WTC11 (cell line): ENCODE data around the gene TNNT1. TPM values are rescaled to one million over a fixed set of nuclear protein-coding genes. Genes with fewer than 3 reads are reported as not detected.

Source experiments
- ATAC-seq: fragments of 200-7000 bp; cut with Tn5 transposase; 2 replicates; pipeline ENCODE4 v1.10.0; 2021; ENCODE audit warnings: mild to moderate bottlenecking, moderate library complexity
- CTCF ChIA-PET: fragments of 300-600 bp; sonication (Branson Sonifier 250); formaldehyde crosslinking; loops from one replicate; lab custom pipeline; 2021; ENCODE audit warnings: antibody characterized with exemption; lab: Charles Lee
- POLR2A ChIA-PET: fragments of 350-600 bp; sonication (Branson Sonifier 250); formaldehyde crosslinking; loops from one replicate; lab custom pipeline; 2021; ENCODE audit warnings: antibody characterized with exemption; lab: Charles Lee
- DNase-seq: peaks from one replicate; pipeline ENCODE4 v3.0.0; 2021; ENCODE audit warnings: low spot score
- H3K27ac Mint-ChIP-seq: 2 replicates; pipeline ENCODE4 v1.8.0; 2021; ENCODE audit warnings: mixed read lengths
- H3K27me3 Mint-ChIP-seq: 2 replicates; pipeline ENCODE4 v1.8.0; 2021; ENCODE audit warnings: low read depth, mild to moderate bottlenecking, moderate library complexity, mixed read lengths
- H3K36me3 Mint-ChIP-seq: 2 replicates; pipeline ENCODE4 v1.8.0; 2021; ENCODE audit warnings: mixed read lengths
- H3K4me1 Mint-ChIP-seq: 2 replicates; pipeline ENCODE4 v1.8.0; 2022; ENCODE audit warnings: mixed read lengths
- H3K4me3 Mint-ChIP-seq: 2 replicates; pipeline ENCODE4 v1.8.0; 2021; ENCODE audit warnings: mild to moderate bottlenecking, moderate library complexity, mixed read lengths
- H3K9me3 Mint-ChIP-seq: 2 replicates; pipeline ENCODE4 v1.8.0; 2021; ENCODE audit warnings: mixed read lengths
- AR ChIP-seq: fragments of 250-450 bp; sonication (Bioruptor Pico); IDR thresholded peaks from 2 replicates; pipeline ENCODE4 v1.9.0; 2021; ENCODE audit warnings: mild to moderate bottlenecking
- ETV6 ChIP-seq: sonication (generic); formaldehyde crosslinking; IDR thresholded peaks from 2 replicates; pipeline ENCODE4 v1.8.1; 2022; ENCODE audit warnings: mild to moderate bottlenecking, missing genetic modification reagents
- MAX ChIP-seq: sonication (generic); formaldehyde crosslinking; IDR thresholded peaks from 2 replicates; pipeline ENCODE4 v1.8.0; 2022; ENCODE audit warnings: mild to moderate bottlenecking, missing genetic modification reagents
- NR3C1 ChIP-seq: sonication (generic); formaldehyde crosslinking; conservative IDR thresholded peaks from 2 replicates; pipeline ENCODE4 v1.8.1; 2023; ENCODE audit warnings: low read depth, mild to moderate bottlenecking, missing genetic modification reagents
- ZNF396 ChIP-seq: fragments of 250-450 bp; sonication (Bioruptor Pico); IDR thresholded peaks from 2 replicates; pipeline ENCODE4 v1.8.0; 2021; ENCODE audit warnings: mild to moderate bottlenecking, moderate library complexity, borderline replicate concordance
- ZNF425 ChIP-seq: fragments of 250-450 bp; sonication (Bioruptor Pico); conservative IDR thresholded peaks from 2 replicates; pipeline ENCODE4 v1.9.0; 2021; ENCODE audit warnings: mild to moderate bottlenecking
- total RNA-seq: library from RNA; stranded (reverse); gene quantifications from 3 replicates; pipeline ENCODE4 v1.2.3, GENCODE V29; 2021
- TF ChIP-seq, protein P1 (sequence below): sonication (generic); formaldehyde crosslinking; IDR thresholded peaks from 2 replicates; pipeline ENCODE4 v1.8.1; 2023; ENCODE audit warnings: mild to moderate bottlenecking, missing genetic modification reagents, moderate library complexity
- TF ChIP-seq, protein P2 (sequence below): fragments of 250-450 bp; sonication (Bioruptor Pico); IDR thresholded peaks from 2 replicates; pipeline ENCODE4 v1.9.0; 2021; ENCODE audit warnings: mild to moderate bottlenecking, borderline replicate concordance
- TF ChIP-seq, protein P3 (sequence below): fragments of 250-450 bp; sonication (Bioruptor Pico); IDR thresholded peaks from 2 replicates; pipeline ENCODE4 v2.1.2; 2022; ENCODE audit warnings: mild to moderate bottlenecking, moderate library complexity

The TNNT1 gene
- total RNA-seq, 1 experiment from 2014 or later: 50.6 TPM

GRCh38 chr19:55174425-55175116, 25.6 kb upstream of the TNNT1 start:
- peaks cover 25% of the 10 kb centered on the region for H3K4me1 Mint-ChIP-seq
- ChIA-PET POLR2A (interaction anchor here (0.9 to 1.4 kb wide), 2 partner anchors 84 to 233 kb away, joined by 3 to 7 read pairs; partner anchors contain the start of genes PPP6R1 and UBE2S), CTCF (interaction anchor here (1.2 to 3.6 kb wide), 6 partner anchors 9 to 106 kb away, joined by 3 to 23 read pairs (median 12); partner anchors contain the start of gene DNAAF3)
- DNase-seq (no peak), ATAC-seq (no peak)
- TF ChIP-seq NR3C1 (CRISPR knock-in tag) (no peak), ZNF425 (CRISPR knock-in tag) (no peak), MAX (no peak), AR (CRISPR knock-in tag) (no peak), ETV6 (no peak), ZNF396 (CRISPR knock-in tag) (no peak)
- TF ChIP-seq, protein P1, sequence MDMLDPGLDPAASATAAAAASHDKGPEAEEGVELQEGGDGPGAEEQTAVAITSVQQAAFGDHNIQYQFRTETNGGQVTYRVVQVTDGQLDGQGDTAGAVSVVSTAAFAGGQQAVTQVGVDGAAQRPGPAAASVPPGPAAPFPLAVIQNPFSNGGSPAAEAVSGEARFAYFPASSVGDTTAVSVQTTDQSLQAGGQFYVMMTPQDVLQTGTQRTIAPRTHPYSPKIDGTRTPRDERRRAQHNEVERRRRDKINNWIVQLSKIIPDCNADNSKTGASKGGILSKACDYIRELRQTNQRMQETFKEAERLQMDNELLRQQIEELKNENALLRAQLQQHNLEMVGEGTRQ: no peak
- TF ChIP-seq, protein P2, sequence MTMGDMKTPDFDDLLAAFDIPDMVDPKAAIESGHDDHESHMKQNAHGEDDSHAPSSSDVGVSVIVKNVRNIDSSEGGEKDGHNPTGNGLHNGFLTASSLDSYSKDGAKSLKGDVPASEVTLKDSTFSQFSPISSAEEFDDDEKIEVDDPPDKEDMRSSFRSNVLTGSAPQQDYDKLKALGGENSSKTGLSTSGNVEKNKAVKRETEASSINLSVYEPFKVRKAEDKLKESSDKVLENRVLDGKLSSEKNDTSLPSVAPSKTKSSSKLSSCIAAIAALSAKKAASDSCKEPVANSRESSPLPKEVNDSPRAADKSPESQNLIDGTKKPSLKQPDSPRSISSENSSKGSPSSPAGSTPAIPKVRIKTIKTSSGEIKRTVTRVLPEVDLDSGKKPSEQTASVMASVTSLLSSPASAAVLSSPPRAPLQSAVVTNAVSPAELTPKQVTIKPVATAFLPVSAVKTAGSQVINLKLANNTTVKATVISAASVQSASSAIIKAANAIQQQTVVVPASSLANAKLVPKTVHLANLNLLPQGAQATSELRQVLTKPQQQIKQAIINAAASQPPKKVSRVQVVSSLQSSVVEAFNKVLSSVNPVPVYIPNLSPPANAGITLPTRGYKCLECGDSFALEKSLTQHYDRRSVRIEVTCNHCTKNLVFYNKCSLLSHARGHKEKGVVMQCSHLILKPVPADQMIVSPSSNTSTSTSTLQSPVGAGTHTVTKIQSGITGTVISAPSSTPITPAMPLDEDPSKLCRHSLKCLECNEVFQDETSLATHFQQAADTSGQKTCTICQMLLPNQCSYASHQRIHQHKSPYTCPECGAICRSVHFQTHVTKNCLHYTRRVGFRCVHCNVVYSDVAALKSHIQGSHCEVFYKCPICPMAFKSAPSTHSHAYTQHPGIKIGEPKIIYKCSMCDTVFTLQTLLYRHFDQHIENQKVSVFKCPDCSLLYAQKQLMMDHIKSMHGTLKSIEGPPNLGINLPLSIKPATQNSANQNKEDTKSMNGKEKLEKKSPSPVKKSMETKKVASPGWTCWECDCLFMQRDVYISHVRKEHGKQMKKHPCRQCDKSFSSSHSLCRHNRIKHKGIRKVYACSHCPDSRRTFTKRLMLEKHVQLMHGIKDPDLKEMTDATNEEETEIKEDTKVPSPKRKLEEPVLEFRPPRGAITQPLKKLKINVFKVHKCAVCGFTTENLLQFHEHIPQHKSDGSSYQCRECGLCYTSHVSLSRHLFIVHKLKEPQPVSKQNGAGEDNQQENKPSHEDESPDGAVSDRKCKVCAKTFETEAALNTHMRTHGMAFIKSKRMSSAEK (CRISPR knock-in tag): no peak
- H3K36me3 Mint-ChIP-seq: no peaks in the 10 kb centered on the region
- peaks cover 94% of the 10 kb centered on the region for H3K27me3 Mint-ChIP-seq
- no peaks in the 10 kb centered on the region for H3K9me3 Mint-ChIP-seq
- no peak overlapping the region for H3K27ac Mint-ChIP-seq
- H3K4me3 Mint-ChIP-seq: peak overlapping the region; percentile 80

DNA sequence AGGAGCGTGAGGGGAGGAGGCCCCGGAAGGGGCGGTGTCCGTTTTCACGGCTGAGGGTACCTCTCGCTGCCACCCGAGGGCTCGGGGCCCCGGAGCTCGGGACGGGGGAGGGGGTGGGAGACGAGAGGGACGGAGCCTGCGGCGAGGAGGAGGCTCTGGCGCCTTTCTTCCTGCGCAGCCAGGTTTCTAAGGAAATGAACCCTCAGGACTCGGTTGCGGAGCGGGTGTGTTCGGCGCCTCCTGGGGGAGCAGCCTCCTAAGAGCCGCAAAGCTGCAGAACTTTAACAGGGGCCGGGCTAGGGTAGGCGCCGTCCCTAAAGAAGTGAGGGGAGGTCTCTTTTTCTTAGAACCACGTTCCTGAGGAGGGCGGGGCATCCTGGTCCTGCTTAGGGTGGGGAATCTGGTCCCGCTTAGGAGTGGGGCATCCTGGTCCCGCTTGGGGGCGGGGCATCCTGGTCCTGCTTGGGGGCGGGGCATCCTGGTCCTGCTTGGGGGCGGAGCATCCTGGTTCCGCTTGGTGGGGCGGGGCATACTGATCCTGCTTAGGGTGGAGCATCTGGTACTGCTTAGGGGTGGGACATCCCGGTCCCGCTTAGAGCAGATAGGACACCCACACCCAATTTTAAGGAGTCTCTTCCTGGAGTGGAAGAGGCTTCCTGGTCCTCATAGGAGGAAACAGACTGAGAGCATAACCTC, 24.9 kb upstream of the TNNT1 start:
- ChIA-PET CTCF (interaction anchor here (1.0 to 3.6 kb wide), 7 partner anchors 8 to 330 kb away, joined by 3 to 23 read pairs (median 10); partner anchors contain the start of gene DNAAF3), POLR2A (interaction anchor here (0.9 to 1.4 kb wide), 2 partner anchors 85 to 234 kb away, joined by 3 to 7 read pairs; partner anchors contain the start of genes PPP6R1 and UBE2S)
- Mint-ChIP-seq H3K4me1 (peaks cover 24% of the 10 kb centered on the region), H3K27me3 (peaks cover 96% of the 10 kb centered on the region), H3K27ac (no peak overlapping the region)
- DNase-seq (peak; percentile 96), ATAC-seq (peak; percentile 93)
- TF ChIP-seq, protein P3, sequence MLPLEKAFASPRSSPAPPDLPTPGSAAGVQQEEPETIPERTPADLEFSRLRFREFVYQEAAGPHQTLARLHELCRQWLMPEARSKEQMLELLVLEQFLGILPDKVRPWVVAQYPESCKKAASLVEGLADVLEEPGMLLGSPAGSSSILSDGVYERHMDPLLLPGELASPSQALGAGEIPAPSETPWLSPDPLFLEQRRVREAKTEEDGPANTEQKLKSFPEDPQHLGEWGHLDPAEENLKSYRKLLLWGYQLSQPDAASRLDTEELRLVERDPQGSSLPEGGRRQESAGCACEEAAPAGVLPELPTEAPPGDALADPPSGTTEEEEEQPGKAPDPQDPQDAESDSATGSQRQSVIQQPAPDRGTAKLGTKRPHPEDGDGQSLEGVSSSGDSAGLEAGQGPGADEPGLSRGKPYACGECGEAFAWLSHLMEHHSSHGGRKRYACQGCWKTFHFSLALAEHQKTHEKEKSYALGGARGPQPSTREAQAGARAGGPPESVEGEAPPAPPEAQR: no peak
- 0 out of 2 replicates have a peak, but pooled peaks have one; percentile 33 for TF ChIP-seq MAX
- TF ChIP-seq, all 79 proteins: peak for 1
- Mint-ChIP-seq H3K9me3 (no peaks in the 10 kb centered on the region), H3K36me3 (no peaks in the 10 kb centered on the region), H3K4me3 (peak overlapping the region; percentile 80)
